IMR-90 (cell line): ENCODE results near the gene NPLOC4. TPM values are rescaled to one million over a fixed set of nuclear protein-coding genes. Genes with fewer than 3 reads are reported as not detected.

Source experiments
- ATAC-seq: fragments of 200-7000 bp; cut with Tn5 transposase; 2 replicates; pipeline ENCODE4 v1.9.1; 2020; ENCODE audit warnings: low read depth, mild to moderate bottlenecking, moderate library complexity
- BruUV-seq: library from RNA; stranded (reverse); fragments of 400-500 nt; replicated peaks from 2 replicates; lab custom pipeline; 2021; lab: Mats Ljungman, UMichigan
- CTCF ChIA-PET: fragments of 300-600 bp; formaldehyde crosslinking; extraction: SDS; loops from one replicate; lab custom pipeline; 2021; ENCODE audit warnings: antibody characterized with exemption; lab: Yijun Ruan, JAX
- POLR2A ChIA-PET: fragments of 300-600 bp; sonication (Branson Sonifier 250); formaldehyde crosslinking; loops from one replicate; lab custom pipeline; 2022; ENCODE audit warnings: antibody characterized with exemption; ENCODE audit not compliant: unreplicated experiment; lab: Charles Lee
- DNase-seq: peaks from one replicate; pipeline ENCODE4 v3.0.0; 2013
- H2AFZ ChIP-seq: replicated peaks from 2 replicates; pipeline ENCODE3; 2013; ENCODE audit warnings: low read length, mild to moderate bottlenecking; ENCODE audit not compliant: poor library complexity
- H2AK5ac ChIP-seq: 2 replicates; pipeline ENCODE4 v1.6.1; 2013; ENCODE audit warnings: low read depth, low read length, inconsistent platforms
- H2AK9ac ChIP-seq: replicated peaks from 2 replicates; pipeline ENCODE3; 2013; ENCODE audit warnings: mild to moderate bottlenecking, low read depth, low read length, moderate library complexity; ENCODE audit not compliant: poor library complexity
- H2BK120ac ChIP-seq: 2 replicates; pipeline ENCODE4 v1.6.1; 2013; ENCODE audit warnings: low read depth, low read length, inconsistent platforms
- H2BK15ac ChIP-seq: 3 replicates; pipeline ENCODE4 v1.6.1; 2013; ENCODE audit warnings: low read depth, low read length, inconsistent platforms
- H2BK20ac ChIP-seq: 2 replicates; pipeline ENCODE4 v1.6.1; 2013; ENCODE audit warnings: low read depth, mild to moderate bottlenecking, inconsistent platforms, low read length, moderate library complexity
- H2BK5ac ChIP-seq: 2 replicates; pipeline ENCODE4 v1.6.1; 2013; ENCODE audit warnings: mild to moderate bottlenecking, low read depth, low read length, inconsistent platforms; ENCODE audit not compliant: poor library complexity, severe bottlenecking
- H3K14ac ChIP-seq: replicated peaks from 2 replicates; pipeline ENCODE4 v1.6.1; 2013; ENCODE audit warnings: low read depth, low read length, inconsistent platforms
- H3K18ac ChIP-seq: 2 replicates; pipeline ENCODE4 v1.6.1; 2013; ENCODE audit warnings: low read depth, low read length, control low read depth
- H3K23ac ChIP-seq: 2 replicates; pipeline ENCODE4 v1.6.1; 2013; ENCODE audit warnings: low read depth, low read length, inconsistent platforms
- H3K27ac ChIP-seq: 2 replicates; pipeline ENCODE4 v1.5.1; 2013; ENCODE audit warnings: mild to moderate bottlenecking, control low read depth, low read length; ENCODE audit not compliant: insufficient read depth
- H3K27me3 ChIP-seq: 2 replicates; pipeline ENCODE4 v1.6.1; 2013; ENCODE audit warnings: low read length; ENCODE audit not compliant: control insufficient read depth, insufficient read depth
- H3K36me3 ChIP-seq: 2 replicates; pipeline ENCODE4 v1.6.1; 2013; ENCODE audit warnings: low read length, mixed read lengths; ENCODE audit not compliant: control insufficient read depth, insufficient read depth
- H3K4ac ChIP-seq: 2 replicates; pipeline ENCODE4 v1.6.1; 2013; ENCODE audit warnings: low read depth, low read length, inconsistent platforms
- H3K4me1 ChIP-seq: 2 replicates; pipeline ENCODE4 v1.6.1; 2013; ENCODE audit warnings: low read length, mixed read lengths; ENCODE audit not compliant: control insufficient read depth, insufficient read depth
- H3K4me2 ChIP-seq: 2 replicates; pipeline ENCODE4 v1.6.1; 2013; ENCODE audit warnings: low read depth, mild to moderate bottlenecking, control low read depth, low read length, moderate library complexity
- H3K4me3 ChIP-seq: 2 replicates; pipeline ENCODE4 v1.5.1; 2013; ENCODE audit warnings: low read depth, mild to moderate bottlenecking, control low read depth, low read length, moderate library complexity; ENCODE audit not compliant: insufficient read depth
- H3K56ac ChIP-seq: 2 replicates; pipeline ENCODE4 v1.6.1; 2013; ENCODE audit warnings: low read length, inconsistent platforms; ENCODE audit not compliant: insufficient read depth; ENCODE audit errors: extremely low read depth
- H3K79me1 ChIP-seq, 2 experiments: 2 replicates each; pipeline ENCODE4 v1.6.1; 2013; ENCODE audit warnings: low read length in 2 of 2, inconsistent platforms in 1 of 2, low read depth in 1 of 2
- H3K9ac ChIP-seq: 2 replicates; pipeline ENCODE4 v1.6.1; 2013; ENCODE audit warnings: low read depth, low read length, control low read depth
- H3K9me1 ChIP-seq: 2 replicates; pipeline ENCODE4 v1.6.1; 2013; ENCODE audit warnings: low read length, inconsistent platforms; ENCODE audit not compliant: insufficient read depth
- H3K9me3 ChIP-seq: 2 replicates; pipeline ENCODE4 v1.6.1; 2013; ENCODE audit warnings: low read length; ENCODE audit not compliant: control insufficient read depth, insufficient read depth
- H4K20me1 ChIP-seq: 2 replicates; pipeline ENCODE4 v1.6.1; 2013; ENCODE audit warnings: low read length, inconsistent platforms; ENCODE audit not compliant: insufficient read depth
- H4K5ac ChIP-seq: 2 replicates; pipeline ENCODE4 v1.6.1; 2013; ENCODE audit warnings: mild to moderate bottlenecking, low read depth, low read length, control low read depth
- H4K8ac ChIP-seq, 2 experiments: 2 replicates each; pipeline ENCODE4 v1.6.1; 2013; ENCODE audit warnings: low read depth in 2 of 2, low read length in 2 of 2, control low read depth in 1 of 2, inconsistent platforms in 1 of 2
- H4K91ac ChIP-seq: 2 replicates; pipeline ENCODE4 v1.6.1; 2013; ENCODE audit warnings: low read depth, low read length, inconsistent platforms; ENCODE audit not compliant: insufficient read depth
- BHLHE40 ChIP-seq: fragments of 150-350 bp; IDR thresholded peaks from 2 replicates; pipeline ENCODE4 v1.6.1; 2016; ENCODE audit warnings: mild to moderate bottlenecking, low read depth, low read length
- CEBPB ChIP-seq: IDR thresholded peaks from 2 replicates; pipeline ENCODE4 v1.6.1; 2012; ENCODE audit warnings: low read depth, low read length, improper control_type of control experiment
- CHD1 ChIP-seq: IDR thresholded peaks from 2 replicates; pipeline ENCODE4 v1.6.1; 2012; ENCODE audit warnings: low read depth, low read length, improper control_type of control experiment
- FOS ChIP-seq: fragments of 150-350 bp; IDR thresholded peaks from 2 replicates; pipeline ENCODE4 v1.6.1; 2016; ENCODE audit warnings: low read depth, low read length
- MAFK ChIP-seq: IDR thresholded peaks from 2 replicates; pipeline ENCODE4 v1.6.1; 2012; ENCODE audit warnings: low read depth, low read length, improper control_type of control experiment
- NFE2L2 ChIP-seq: fragments of 150-350 bp; IDR thresholded peaks from 2 replicates; pipeline ENCODE4 v1.6.1; 2016; ENCODE audit warnings: low read depth, mild to moderate bottlenecking, low read length
- POLR2A ChIP-seq: IDR thresholded peaks from 2 replicates; pipeline ENCODE4 v1.6.1; 2012; ENCODE audit warnings: mild to moderate bottlenecking, low read depth, low read length
- RAD21 ChIP-seq: IDR thresholded peaks from 2 replicates; pipeline ENCODE4 v1.6.1; 2012; ENCODE audit warnings: low read length, improper control_type of control experiment
- RCOR1 ChIP-seq: IDR thresholded peaks from 2 replicates; pipeline ENCODE4 v1.6.1; 2012; ENCODE audit warnings: mild to moderate bottlenecking, low read length, improper control_type of control experiment; ENCODE audit not compliant: insufficient replicate concordance
- RFX5 ChIP-seq: IDR thresholded peaks from 2 replicates; pipeline ENCODE4 v1.8.0; 2012; ENCODE audit warnings: low read depth, mild to moderate bottlenecking, low read length, moderate library complexity
- USF2 ChIP-seq: fragments of 150-350 bp; IDR thresholded peaks from 2 replicates; pipeline ENCODE4 v1.6.1; 2017; ENCODE audit warnings: mild to moderate bottlenecking, antibody characterized with exemption, low read length, low read depth
- WGBS, 2 experiments: methylation state at CpG; one replicate each; pipeline versions ENCODE4 v1.1.5 to v1.1.7; 2013; ENCODE audit warnings: missing lambda C conversion rate in 2 of 2; ENCODE audit not compliant: insufficient read length in 1 of 2; ENCODE audit errors: extremely low coverage in 2 of 2; 5-methylcytosine and 5-hydroxymethylcytosine counted together
- dilution Hi-C: fragments of 300-500 bp; cut with HindIII; formaldehyde crosslinking; loops from one replicate; pipeline ENCODE4 v1.14.3; 2018; ENCODE audit warnings: low sequenced_read_pairs; ENCODE audit not compliant: unreplicated experiment
- in situ Hi-C: fragments of 300-500 bp; cut with MboI; formaldehyde crosslinking; loops from 3 replicates; pipeline ENCODE4 v1.14.3; 2019; ENCODE audit warnings: low sequenced_read_pairs, inconsistent platforms, mixed read lengths
- intact Hi-C: fragments of 100-400 bp; cut with micrococcal nuclease; formaldehyde crosslinking; loops from 2 replicates; pipeline ENCODE4 v1.10.0; 2022
- polyA plus RNA-seq, 3 experiments: library from polyadenylated mRNA; depleted of rRNA; stranded (reverse); fragments of >200 nt; gene quantifications; 2 replicates each; pipeline ENCODE4 v1.2.3, GENCODE V29; 2012; ENCODE audit warnings: low replicate concordance in 1 of 3
- total RNA-seq: library from RNA; depleted of rRNA; stranded (reverse); fragments of >200 nt; gene quantifications from 2 replicates; pipeline ENCODE4 v1.2.3, GENCODE V29; 2012

Gene NPLOC4
- total and polyA plus RNA-seq, 2 of the 4 experiments (the other 2 are of a cell fraction) = 70.4 to 78.3 TPM

- no peak overlapping the region for H4K8ac ChIP-seq
- H3K23ac ChIP-seq = no peak overlapping the region
- H4K20me1 ChIP-seq = no peaks in the 10 kb centered on the region
- no peak overlapping the region for H3K27ac ChIP-seq
- in situ Hi-C loops (no loop called here), intact Hi-C loops (no loop called here), dilution Hi-C loops (no loop called here)
- H3K14ac ChIP-seq = no peak overlapping the region
- peaks cover 10% of the 10 kb centered on the region for H3K9me1 ChIP-seq
- H2BK120ac ChIP-seq = no peak overlapping the region
- POLR2A ChIA-PET = no interaction called here
- H3K4me2 ChIP-seq = no peak overlapping the region
- no peak overlapping the region for H3K18ac ChIP-seq
- ATAC-seq (no peak), DNase-seq (no peak)
- CTCF ChIA-PET = no interaction called here
- no peak overlapping the region for H3K4me3 ChIP-seq
- H3K9ac ChIP-seq = no peak overlapping the region
- WGBS, 2 experiments = 92% methylated on average over 19 of the region's 29 CpGs; no CpG with 5 or more reads in 1 of the 2 experiments
- TF ChIP-seq RFX5 (no peak), NFE2L2 (no peak), USF2 (no peak), MAFK (no peak), CHD1 (no peak), CEBPB (no peak), FOS (no peak), BHLHE40 (no peak), POLR2A (no peak), RCOR1 (no peak), RAD21 (no peak)
- no peak overlapping the region for H2AK5ac ChIP-seq
- no TSS peak for BruUV-seq
- H3K56ac ChIP-seq = no peak overlapping the region
- H4K5ac ChIP-seq = no peak overlapping the region
- H3K4ac ChIP-seq = no peak overlapping the region
- H2BK20ac ChIP-seq = no peak overlapping the region
- no peak overlapping the region for H2AFZ ChIP-seq
- no peak overlapping the region for H2BK5ac ChIP-seq
- peak overlapping the region; percentile 65 for H2AK9ac ChIP-seq
- H3K27me3 ChIP-seq = peaks cover 19% of the 10 kb centered on the region
- peaks cover 8% of the 10 kb centered on the region; the same call in 1 of the 2 replicates for H3K9me3 ChIP-seq
- 0 out of 2 replicates have a peak, but pooled peaks cover 2% of the 10 kb centered on the region for H3K36me3 ChIP-seq
- H3K4me1 ChIP-seq = peaks cover 10% of the 10 kb centered on the region
- no peak overlapping the region for H2BK15ac ChIP-seq
- no peak overlapping the region for H4K91ac ChIP-seq
- peaks cover 5 to 9% of the 10 kb centered on the region in 2 experiments; a peak in 1 of 4 replicates for H3K79me1 ChIP-seq
These were observed 8.4 kb upstream of the NPLOC4 start for GRCh38 chr17:81644976-81645952.
